GM18873 (cell line): ENCODE measurements around the gene KIAA1614.

Experiments used
- ATAC-seq: cut with Tn5 transposase; IDR thresholded peaks from one replicate; pipeline ENCODE4 v1.9.1; 2021; ENCODE audit warnings: mild to moderate bottlenecking, moderate library complexity, moderate number of reproducible peaks; ENCODE audit not compliant: unreplicated experiment, low FRiP score

The KIAA1614 gene

DNA sequence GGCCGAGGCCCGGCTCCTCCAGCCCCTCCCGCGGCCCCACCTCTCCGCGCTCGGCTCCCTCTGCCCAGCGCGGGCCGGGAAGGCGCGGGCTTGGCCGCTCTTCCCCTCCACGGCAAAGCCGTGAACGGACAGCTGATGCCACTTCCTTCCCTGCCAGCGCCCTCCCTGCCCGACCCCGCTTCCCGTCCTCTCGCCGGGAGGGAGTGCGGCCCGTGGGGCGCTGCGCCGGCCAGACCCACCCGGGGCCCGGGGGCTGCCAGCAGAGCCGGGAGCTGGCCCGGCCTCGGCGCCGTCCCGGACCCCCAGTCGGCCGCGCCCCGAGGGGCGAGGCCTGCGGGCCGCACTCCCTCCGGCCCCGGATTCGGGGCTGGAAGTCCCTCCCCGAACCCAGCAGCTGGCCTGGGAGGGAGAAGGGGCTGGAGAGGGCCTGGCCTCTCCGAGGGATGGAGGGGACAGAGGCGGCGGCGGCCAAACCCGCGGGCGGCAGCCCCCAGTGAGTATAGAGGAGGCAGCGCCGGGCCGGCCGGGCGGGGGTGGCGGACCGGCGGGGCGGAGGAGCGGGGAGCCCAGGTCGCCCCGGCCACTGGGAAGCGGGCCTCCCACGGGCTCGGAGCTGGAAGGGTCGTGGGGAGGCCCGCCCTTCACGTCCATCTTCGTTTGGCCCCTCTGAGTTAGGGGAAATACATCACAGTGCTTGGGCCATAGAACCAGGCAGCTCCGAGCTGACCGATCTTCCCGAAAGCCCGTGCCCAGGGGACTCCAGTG, at the start of gene KIAA1614:
Gene KIAA1614 (plus strand): TSS at position 97 of the 765 bp plus-strand sequence. CDS start 347 bp downstream, at position 444.
- no peak for ATAC-seq

- no peak for ATAC-seq
These were observed 49.4 kb upstream of the KIAA1614 start for GRCh38 chr1:180863158-180863775.

DNA sequence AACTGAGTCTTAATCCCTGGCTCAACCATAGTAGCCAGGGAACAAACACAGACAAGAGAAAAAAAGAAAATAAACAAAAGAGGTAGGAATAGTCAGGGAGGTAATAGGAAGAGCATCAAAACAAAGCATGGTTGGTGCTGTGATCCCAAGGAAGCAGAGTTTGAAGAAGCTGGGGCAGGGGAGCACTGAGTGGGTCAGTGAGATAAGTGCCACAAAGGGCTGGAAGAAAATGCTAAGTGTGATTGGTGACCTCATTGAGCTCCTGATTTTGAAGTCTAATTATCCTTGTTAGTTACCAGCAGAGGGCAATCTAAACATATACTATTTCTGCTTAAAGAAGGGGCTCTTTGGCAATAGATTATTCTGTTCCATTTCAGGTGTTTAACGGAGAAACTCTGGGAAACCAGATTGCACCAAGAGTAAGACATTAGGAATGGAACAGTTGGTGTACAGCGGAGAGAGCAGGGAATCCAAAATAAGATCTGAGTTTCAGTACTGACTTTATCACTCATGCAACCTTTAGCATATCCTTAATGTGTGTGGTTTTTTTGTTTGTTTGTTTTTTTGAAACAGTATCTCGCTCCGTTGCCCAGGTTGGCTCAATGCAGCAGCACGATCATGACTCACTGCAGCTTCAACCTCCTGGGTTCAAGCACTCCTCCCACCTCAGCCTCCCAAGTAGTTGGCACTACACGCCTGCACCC, 30.7 kb upstream of the KIAA1614 start:
- no peak for ATAC-seq

- no peak for ATAC-seq
These were observed 28.0 kb upstream of the KIAA1614 start for GRCh38 chr1:180884588-180885300.

- no peak for ATAC-seq
These were observed 26.4 kb upstream of the KIAA1614 start for GRCh38 chr1:180886338-180886737.

DNA sequence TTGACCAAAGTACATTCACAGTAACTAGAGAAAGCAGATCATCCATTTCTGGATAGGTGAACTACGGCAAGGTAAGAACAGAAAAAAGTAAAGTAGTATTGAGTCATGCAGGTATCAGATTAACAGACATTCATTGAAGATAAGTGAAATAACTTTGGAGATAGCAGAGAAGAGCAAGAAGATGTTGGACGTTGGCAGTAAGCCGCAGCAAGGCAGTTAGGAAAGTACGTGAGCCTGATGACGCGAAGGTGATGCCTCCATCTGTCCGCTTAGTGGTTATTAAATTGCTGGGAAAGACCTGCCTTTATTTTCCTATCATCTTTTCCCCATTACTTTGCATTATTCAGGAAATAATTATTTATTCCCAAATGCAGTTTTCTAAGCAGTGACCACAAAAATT, 24.9 kb upstream of the KIAA1614 start:
- ATAC-seq = no peak

DNA sequence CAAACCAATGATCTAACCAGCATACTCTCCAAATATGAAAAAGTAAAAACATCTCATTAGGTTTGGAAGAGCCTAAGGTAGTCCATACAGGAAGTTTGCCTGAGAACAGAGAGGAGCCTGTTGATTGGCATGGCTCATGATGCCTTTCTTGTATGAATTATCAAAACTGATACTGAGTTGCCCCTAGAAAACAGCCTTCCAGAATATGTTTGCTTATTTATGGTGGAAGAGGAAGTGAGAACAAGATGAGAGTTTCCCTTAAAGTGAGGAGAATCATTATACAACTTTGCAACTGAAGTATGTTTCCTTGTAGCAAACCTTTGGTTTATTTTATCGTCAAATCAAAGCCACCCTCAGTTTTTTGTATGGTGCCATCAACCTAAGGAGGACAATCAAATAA, 23.8 kb upstream of the KIAA1614 start:
- ATAC-seq = peak; percentile 81

DNA sequence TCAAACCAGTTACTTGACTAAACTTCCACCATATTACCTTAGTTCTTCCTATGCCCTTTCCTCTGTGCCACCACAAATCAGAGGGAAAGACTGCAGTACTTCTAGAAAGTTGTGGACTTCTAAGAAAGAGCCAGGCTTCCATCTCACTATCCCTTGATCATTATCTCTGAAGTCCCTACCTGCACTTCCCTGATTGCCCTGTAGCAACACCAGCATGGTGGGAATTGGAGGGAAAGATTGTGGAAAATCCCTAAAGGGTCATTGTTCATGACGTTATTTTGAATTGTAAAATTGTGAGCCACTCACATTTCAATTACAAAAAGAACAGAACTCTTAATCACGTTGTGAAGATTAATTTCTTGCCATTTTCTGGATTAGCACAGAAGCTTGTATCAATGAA, 23.4 kb upstream of the KIAA1614 start:
- ATAC-seq = no peak

DNA sequence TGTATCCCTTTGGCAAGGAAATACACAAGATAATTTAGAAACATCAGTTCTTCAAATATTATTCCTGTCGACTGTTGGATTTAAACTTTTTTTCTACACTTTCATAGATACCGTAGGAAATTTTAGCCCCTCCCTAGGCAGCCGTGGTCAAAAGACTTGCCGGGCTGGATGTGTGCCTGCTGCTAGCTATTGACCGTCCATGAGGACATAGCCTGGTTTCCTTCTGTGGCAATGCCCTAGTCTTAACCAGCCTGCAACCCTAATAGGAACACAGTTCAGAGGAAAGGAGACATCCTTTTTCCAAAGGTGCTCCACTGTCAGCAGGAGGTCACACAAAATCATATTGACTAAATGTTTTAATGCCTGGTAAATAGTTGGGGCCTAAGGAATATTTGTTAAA, 20.4 kb upstream of the KIAA1614 start:
- no peak for ATAC-seq

- ATAC-seq = no peak
These were observed 20.0 kb upstream of the KIAA1614 start for GRCh38 chr1:180892675-180893074.

- ATAC-seq = no peak
These were observed 19.1 kb upstream of the KIAA1614 start for GRCh38 chr1:180893614-180894013.

DNA sequence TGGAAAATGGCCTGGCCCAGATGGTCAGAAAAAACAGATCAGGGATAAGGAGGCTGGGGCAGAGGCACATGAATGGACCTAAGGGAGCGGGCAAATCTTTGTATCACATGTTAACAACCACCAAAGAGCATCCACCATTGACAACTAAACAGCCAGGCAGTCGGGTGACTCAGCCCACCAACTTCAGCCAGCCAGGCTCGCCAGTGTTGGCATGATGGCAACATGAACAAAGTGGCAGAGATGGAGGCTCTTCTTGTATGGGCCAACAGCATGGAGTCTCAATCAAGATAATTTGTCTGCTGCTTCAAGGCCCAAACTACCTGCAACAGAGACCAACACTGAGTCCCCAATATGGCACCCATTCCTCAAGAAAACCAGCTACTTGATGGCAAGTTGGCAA, 16.5 kb upstream of the KIAA1614 start:
- ATAC-seq = no peak

DNA sequence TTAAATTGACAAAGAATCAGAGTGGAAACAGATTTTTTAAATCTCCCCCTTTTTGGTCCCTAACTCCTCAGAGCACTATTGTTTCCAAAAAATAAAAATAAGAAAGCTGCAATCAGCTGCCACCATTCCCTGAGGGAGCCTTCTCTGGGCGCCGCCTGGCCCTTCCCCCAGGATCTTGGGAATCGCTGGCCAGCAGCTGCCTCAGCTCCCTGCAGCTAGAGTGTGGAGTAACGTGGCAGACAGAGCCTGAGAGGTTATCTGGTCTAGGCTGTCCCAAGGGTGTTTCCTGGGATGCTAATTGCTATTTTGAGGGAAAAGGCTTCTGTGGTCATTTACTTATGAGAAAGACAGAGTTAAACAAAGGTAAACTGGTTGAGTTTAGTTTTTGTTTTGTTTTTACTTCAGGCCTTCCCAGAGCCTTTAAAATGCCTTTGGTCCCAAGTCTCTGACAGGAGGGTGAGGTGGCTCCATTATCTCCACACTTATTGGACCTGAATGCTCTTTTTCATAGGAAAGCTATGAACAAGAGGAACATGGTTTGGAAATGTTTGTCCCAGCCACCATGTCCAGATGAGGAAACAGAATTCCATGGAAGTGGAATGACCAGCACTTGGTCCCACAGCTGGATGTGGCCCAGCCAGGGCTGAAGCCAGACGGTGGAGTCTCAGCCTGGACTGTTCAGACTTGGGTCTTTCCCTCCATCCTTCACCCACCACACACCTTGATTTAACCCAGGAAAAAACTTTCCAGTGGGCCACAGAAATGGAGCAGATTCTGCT, 14.1 kb upstream of the KIAA1614 start:
- no peak for ATAC-seq

- no peak for ATAC-seq
These were observed 13.4 kb upstream of the KIAA1614 start for GRCh38 chr1:180899262-180899661.

DNA sequence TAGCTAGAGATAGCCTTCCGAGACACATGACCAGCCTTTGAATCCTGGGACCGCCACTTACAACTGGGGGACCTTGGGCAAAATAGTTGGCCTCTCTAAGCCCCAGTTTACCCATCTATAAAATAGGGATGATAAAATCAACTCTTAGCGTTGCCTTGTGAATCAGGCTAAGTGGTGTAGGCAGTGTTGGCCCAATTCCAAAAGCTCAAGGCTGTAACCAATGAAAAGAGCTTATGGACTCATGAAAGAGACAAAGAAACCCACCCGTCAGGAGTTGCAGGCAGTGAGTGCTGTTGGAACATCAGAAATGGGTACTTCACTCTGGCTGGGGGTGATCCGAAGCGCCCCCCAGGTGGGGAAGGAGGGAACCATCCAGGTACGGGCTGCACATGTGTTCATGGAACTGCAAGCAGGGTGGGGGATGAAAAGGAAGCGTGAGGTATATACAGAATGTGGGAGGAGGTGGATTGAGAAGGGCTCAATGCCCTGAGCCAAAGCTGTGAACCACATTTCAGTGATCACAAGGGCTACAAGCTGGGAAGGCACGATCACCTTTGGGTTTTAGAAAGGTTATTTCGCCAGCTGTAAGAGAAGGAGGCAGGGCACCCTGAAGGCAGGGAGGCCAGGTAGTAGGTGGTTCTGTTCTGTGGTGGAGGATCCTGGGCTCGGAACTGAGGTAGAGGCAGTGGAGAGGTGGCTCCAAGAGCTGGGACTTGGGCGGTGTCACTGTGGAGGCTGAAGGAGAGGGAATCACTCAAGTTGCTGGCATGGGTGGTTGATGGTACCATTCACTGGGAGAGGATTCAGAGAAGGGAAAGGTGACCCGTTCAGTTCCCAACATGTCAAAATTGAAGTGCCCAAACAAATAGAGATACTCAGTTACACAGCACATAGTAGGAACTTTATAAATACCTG, 11.4 kb upstream of the KIAA1614 start:
- no peak for ATAC-seq

DNA sequence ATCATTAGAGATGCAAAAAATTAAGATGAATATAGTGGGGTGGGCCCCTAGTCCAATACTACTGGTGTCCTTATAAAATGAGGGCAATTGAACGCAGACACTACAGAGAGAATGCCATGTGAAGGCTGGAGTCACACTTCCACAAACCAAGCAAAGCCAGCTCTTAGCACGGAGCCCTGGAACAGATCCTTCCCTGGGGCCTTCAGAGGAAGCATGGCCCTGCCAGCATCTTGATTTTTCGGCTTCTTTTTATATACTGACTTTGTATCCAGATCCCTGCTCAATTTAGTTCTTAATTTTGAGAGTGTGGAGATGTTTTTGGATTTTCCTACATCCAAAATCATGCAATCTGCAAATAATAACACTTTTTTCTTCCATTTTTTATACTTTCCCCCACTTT, 10.2 kb upstream of the KIAA1614 start:
- no peak for ATAC-seq

GRCh38 chr1:180905927-180906326, 6.8 kb upstream of the KIAA1614 start:
- no peak for ATAC-seq

GRCh38 chr1:180906511-180906910, 6.2 kb upstream of the KIAA1614 start:
- ATAC-seq = no peak
